T-helper 9 cell (primary cell): ENCODE results near the gene AOC1.
"Not testable (repeated sequence)": the region's sequence is repeated elsewhere in the genome, so short reads cannot be mapped to it uniquely, and the experiment has no call there.

ENCODE experiments used
- DNase-seq: peaks from one replicate; pipeline ENCODE4 v3.0.0-alpha.2; 2020
- total RNA-seq, 2 donors: gene quantifications; one replicate each; lab custom pipeline; 2026; lab: John Stamatoyannopoulos, UW

AOC1 gene, protein sequence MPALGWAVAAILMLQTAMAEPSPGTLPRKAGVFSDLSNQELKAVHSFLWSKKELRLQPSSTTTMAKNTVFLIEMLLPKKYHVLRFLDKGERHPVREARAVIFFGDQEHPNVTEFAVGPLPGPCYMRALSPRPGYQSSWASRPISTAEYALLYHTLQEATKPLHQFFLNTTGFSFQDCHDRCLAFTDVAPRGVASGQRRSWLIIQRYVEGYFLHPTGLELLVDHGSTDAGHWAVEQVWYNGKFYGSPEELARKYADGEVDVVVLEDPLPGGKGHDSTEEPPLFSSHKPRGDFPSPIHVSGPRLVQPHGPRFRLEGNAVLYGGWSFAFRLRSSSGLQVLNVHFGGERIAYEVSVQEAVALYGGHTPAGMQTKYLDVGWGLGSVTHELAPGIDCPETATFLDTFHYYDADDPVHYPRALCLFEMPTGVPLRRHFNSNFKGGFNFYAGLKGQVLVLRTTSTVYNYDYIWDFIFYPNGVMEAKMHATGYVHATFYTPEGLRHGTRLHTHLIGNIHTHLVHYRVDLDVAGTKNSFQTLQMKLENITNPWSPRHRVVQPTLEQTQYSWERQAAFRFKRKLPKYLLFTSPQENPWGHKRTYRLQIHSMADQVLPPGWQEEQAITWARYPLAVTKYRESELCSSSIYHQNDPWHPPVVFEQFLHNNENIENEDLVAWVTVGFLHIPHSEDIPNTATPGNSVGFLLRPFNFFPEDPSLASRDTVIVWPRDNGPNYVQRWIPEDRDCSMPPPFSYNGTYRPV
- 0 reads per million in 2 donors for total RNA-seq

DNA sequence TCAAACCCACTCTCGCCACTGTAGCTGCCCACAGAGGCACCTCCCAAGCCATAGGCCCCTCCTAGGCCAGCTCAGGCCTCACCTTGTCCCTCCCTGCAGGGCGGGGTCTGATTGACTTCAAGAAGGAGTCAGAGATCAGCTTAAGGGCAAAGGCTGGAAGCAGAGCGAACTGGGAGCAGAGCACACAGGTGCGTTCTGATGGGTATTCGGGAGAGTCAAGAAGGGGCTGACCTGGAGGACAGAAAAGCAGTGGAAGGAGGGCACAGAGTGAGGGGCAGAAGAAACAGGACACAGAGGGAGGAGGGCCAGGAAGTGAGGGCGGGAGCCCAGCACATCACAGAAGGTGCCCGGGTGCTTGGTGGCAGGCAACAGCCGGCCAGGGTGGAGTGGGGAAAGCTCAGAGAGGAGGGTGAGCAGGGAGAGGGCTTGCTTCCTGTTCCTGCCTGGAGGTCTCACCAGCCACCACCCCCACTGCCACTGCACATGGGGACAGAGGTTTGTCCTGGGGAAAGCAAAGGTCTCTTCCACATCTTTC, at the start of gene AOC1:
Gene AOC1, plus strand, starts transcription at position 147 of the 535 bp plus-strand sequence. CDS start 3,954 bp downstream, outside the sequence.
- no peak for DNase-seq

DNA sequence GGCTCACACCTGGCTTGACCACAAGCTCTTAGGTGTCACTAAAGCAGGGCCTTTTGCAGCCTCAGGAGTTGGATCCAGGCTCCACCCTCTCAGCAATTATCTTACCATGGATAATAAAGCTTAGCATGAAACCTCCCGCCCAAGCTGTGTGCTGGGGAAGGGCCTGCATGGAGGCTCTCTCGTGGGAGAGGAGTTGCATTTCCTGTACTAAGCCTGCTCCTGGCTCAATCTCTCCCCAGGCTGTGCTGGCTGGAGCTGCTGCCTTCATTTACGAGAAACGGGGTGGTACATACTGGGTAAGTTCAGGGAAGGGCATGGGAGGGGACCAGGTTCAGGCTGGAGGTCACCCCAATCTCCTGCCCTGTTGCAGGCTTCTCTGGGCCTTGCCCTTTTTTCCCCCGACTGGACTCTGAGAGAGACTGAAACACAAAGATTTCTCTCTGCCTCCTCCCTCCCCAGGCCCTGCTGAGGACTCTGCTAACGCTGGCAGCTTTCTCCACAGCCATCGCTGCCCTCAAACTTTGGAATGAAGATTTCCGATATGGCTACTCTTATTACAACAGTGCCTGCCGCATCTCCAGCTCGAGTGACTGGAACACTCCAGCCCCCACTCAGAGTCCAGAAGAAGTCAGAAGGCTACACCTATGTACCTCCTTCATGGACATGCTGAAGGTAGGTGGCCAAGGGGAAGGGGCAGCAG, 49.0 kb upstream of the AOC1 start:
- DNase-seq: no peak

DNA sequence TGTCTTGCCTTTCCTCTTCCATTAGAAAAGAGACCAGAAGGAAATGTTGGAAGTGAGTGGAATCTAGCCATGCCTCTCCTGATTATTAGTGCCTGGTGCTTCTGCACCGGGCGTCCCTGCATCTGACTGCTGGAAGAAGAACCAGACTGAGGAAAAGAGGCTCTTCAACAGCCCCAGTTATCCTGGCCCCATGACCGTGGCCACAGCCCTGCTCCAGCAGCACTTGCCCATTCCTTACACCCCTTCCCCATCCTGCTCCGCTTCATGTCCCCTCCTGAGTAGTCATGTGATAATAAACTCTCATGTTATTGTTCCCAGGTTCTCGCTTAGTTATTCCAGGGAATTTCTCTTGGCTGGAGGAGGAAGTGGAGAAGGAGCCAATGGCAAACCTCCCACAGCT, 47.5 kb upstream of the AOC1 start:
- DNase-seq: no peak

DNA sequence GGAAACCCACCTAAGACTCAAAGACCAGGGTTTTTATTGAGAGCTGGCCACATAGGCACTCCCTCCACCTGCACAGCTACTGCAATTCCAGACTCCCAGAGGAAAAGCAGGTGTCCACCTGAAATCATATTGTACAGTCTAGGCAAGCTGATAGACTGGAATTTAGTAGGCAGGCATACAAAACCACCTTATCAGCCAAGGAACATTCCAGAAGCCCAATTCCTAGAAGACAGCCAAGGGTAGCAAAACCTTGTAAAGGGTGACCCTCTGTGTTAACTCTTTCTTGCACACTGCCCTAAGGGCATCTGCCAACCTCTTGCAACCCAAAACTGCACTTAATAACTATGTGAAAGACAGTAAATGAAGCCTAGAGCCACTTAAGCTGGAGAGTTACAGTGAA, 46.5 kb upstream of the AOC1 start:
- DNase-seq: no peak

DNA sequence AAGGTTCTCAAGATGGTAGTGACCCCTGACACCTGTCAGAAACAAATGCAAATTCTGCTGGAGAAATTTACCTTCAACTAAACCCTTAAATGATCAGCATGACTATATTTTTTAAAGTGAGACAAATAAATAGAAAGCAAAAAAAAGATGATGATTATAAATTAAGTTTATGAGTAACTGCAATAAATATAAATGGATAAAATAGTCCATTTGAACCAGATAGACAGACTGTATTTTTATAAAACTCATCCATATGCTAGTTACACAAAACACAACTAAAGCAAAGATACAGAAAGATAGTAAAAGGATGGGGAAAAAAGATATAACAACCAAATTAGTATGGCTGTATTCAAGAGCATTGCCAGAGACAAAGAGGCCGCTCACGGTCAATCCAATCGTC, 45.9 kb upstream of the AOC1 start:
- DNase-seq: no peak

DNA sequence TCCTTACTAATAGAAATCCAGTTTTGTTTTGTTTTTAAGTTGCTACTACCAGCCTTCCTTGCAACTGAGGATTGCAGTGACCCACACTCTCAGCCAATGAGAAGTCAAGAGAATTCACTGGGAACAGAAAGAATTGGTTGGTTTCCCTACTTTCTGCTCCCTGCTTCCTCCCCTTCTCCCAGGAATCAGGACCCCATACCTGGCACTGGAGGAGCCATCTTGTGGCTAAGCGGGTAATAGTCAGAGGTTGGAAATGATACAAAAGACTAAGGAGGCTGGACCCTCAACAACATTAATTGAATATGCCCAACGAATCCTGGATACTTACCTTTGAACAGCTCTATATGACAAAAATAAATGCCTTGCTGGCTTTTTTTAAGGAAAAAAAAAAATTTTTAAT, 45.5 kb upstream of the AOC1 start:
- DNase-seq: no peak

DNA sequence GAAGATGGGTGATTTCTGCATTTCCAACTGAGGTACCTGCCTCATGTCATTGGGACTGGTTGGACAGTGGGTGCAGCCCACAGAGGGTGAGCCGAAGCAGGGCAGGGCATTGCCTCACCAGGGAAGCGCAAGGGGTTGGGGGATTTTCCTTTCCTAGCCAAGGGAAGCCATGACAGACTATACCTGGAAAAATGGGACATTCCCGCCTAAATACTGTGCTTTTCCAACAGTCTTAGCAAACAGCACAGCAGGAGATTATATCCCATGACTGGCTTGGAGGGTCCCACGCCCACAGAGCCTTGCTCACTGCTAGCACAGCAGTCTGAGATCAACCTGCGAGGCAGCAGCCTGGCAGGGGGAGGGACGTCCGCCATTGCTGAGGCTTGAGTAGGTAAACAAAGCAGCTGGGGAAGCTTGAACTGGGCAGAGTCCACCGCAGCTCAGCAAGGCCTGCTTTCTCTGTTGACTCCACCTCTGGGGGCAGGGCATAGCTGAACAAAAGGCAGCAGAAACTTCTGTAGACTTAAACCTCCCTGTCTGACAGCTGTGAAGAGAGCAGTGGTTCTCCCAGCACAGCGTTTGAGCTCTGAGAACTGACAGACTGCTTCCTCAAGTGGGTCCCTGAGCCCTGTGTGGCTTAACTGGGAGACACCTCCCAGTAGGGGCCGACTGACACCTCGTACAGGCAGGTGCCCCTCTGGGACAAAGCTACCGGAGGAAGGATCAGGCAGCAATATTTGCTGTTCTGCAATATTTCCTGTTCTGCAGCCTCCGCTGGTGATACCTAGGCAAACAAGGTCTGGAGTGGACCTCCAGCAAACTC, 44.5 kb upstream of the AOC1 start:
- not testable (repeated sequence) for DNase-seq

DNA sequence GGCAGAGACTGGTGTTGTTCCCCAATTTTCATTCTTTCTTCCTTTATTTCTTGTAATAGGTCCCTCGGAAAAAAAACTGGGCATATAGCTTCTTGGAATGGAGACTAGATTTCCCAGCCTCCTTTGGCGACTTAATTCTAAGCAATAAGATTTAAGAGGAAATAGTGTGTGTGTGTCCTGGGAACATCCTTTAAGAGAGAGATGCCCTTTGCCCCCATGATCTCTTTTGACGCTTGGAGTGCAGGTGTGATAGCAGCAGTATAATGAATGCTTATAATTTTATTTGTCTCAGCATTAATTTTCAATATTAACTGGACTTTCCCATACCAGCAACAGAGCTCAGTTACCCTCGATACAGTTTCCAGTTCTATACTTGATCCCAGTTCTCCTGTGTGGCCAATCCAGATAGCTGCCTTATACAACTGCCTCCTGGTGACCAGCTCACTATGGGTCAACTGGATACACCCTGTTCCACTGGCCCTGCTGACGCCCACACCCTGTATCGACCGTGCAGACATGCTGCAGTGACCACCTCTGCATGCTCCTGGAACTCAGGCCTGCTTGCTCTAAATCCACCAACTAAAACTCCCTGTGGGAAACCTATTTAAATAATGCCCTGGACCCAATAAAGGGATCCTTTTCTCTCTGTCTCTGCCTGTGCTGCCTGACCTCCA, 37.9 kb upstream of the AOC1 start:
- no peak for DNase-seq

DNA sequence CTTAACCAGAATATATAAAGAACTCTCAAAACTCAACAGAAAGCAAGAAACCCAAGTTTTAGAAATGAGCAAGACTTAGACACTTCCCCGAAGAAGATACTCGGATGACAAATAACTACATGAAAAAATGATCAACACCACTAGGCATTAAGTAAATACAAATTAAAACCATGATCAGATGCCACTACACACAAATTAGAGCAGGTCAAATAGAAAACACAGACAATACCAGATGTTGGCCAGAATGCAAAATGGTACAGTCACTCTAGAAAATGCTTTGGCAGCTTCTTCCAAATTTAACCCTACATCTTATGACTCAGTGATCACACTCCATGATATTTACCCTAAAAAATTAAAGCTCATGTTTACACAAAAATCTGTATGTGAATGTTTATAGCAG, 33.3 kb upstream of the AOC1 start:
- no peak for DNase-seq

DNA sequence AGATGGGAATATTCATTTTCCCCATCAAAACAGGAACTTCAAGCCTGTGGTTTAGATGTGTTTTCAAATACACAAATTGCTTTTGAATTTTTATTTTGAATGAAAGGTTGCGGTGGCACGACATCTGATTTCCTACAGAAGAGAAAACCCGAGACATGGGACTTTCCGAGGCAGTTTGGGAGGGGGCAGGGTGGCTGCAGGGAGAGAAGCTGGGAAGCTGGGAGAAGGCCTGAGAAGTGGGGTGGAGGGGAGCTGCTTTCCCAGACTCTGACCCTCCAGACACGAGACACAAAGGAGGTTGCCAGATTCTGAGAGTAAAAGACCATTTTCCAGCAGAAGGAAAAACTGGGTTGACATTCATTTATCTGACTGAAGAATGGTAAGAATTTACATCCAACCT, 32.2 kb upstream of the AOC1 start:
- DNase-seq: no peak

DNA sequence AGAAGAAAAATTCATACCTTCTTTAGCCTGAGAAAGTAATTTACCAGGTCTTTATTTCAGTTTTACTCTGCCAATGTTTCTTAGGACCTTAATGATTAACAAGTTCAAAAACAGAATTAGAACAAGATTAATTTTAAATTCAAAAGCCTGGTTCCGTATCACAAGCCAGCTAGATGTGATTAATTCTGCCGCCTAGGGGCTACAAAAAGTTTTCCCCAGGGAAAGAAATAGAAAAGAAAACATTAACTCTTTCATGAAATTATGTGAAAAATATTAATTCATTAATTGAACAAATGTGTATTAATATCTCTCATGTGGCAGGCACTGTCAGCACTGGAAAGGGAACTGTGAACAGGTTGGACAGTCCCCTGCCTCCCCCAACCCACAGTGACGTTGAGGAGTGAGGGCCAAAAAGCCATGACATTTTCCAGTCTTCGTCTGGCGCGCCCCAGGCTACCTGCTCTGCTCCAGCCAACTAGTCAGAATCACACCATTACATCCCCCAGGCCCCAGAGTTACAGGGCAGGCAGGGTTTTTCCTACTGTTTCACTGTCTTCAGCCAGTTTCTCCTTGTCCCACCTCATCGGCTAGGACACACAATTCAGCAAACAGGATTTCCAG, 31.6 kb upstream of the AOC1 start:
- no peak for DNase-seq

DNA sequence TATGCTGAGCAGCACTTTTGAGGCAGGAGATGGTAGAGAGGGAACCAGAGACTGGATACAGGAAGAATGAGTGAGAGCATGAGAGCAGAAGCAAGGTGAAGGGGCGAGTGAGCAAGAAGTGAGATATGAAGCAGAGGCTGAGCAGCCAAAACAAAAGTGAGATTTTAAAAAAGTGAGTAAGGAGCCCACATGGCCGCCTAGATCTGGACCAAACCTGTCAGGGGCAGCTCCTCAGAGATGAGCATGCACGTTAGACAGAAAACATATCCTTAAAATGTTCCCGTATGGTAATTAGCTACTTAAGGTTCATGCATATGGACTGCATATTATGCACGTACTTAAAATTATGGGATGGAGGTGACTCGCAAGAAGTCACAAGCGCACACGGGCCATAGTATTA, 29.3 kb upstream of the AOC1 start:
- DNase-seq: no peak

DNA sequence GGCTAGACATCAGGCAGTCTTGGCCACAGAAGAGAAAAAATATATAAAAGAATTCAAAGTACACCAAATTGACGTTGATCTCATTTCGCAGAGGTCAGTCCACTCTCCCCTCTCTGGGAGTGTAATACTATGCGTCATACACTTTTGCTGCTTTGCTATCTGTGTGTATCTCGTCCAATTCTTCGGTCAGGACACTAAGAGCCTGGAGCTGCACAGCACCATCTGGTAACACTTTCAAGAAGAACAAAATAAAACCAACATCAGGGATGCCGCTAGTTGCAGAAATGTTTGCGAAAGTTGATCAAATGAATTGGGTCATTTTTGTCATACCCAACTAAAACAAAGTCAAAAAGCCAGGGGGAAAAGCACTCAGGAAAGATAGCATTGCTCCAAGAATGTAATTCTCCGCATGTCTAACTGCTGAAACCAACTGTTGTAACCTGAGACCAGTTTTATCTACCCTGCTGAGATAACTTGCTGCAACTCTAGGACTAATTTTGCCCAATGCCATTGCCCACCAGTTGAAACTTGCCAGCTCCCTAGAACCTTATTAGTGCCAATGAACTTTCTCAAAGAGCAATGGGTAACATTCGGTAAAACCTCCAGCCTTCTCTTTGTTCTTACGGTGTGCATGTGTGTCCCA, 28.7 kb upstream of the AOC1 start:
- DNase-seq: no peak

DNA sequence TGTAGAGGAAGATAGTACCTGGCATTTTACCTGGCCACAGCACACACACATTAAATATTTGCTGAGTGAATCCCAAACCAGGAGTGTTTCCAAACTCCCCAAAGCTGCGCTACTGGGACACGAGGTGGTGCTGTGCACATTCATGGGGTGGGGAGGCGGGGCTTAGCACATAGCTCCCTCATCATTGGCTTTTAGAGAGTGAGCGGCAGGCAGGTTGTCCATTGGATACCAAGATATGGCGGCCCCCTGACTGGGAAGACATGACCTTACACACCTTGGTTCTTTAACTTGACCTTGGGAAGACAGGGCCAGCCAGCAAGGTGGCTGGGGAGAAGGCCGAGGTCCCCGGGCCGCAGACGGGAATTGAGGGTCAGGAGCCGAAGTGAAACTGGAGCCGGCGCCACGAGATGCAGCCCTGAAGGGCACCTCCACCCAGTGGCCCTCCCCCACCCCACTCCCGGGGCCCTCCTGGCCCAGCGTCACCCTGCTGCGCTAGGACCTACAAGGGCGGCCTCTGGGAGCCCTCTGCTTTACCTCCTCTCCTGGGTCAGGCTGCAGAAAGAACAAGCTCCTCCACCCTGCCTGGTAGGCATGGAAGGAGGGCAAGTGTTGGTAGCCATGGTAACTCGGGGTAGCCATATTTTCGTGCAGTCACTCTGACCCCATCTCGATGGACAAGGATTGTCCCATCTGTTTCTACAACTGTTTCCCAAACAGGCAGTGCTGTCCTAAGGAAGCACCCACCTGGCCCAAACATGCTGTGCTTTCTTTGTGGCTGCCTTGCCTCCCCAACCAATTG, 27.7 kb upstream of the AOC1 start:
- no peak for DNase-seq

DNA sequence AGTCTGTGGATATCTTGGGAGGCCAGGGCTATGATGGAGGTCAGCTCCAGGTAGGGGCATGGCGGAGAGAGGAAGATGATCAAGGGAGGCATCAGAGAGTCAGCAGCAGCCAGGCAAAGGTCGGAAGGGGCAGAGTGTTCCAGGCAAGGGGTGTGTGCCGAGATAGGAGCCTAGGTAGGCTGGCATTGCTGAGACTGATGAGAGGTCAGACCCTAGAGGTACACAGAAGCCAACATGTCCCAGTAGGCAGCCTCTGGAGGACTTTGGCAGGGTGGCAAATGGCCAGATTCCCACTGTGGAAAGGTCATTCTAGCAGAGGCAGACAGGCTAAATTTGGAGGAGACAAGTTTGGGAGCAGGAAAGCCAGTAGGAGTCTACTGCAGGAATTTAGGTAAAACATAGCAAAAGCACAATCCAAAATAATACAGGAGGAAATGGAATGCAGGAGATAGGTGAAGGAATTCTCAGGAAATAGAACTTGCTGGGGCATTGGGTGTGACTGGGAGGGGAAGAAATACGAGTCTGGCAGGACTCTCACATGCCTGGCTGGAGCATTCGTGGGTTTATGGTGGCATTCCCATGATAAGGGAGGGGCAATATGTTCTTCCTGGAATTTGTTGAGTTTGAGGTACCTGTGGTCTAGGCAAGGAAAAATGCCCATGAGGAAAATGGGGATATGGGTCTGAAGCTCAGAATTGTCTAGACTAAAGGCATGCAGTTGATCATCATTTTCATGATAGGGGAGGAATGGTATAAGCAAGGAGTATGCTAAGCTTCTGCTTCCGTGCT, 26.1 kb upstream of the AOC1 start:
- DNase-seq: no peak

DNA sequence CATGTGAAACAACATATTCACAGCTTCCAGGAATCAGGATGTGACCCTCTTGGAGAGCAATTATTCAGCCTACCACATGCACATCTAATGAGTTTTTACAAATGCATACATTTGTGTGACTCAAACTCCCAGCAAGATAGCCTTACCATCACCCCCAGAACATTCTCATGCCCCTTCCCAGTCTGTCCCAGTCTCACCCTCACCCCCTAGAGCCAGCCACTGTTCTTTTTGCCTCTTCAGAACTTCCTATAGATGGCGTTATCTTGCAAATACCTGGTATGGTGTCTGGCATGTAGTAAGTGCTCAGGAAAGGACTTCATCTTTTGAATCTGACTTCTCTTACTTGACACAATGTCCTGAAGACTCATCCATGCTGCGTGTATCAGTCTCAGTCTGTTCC, 23.9 kb upstream of the AOC1 start:
- DNase-seq: no peak

DNA sequence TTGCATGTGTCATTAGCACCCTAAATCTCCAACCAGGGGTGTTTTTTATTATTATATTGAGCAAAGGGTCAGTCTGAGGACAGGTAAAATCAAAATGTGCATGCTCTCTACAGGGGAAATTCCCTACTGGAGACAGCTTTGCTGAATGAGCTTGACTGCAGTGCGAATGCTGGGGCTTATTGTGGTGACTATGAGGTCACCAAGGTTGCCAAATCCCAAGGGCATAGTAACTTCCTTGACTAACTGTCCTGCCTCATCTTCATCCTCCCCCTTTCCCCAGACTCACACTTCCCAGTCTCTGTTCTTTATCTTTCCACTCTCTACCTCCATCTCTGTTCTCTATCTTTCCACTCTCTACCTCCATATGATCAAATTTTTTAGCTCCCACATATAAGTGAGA, 22.9 kb upstream of the AOC1 start:
- no peak for DNase-seq

DNA sequence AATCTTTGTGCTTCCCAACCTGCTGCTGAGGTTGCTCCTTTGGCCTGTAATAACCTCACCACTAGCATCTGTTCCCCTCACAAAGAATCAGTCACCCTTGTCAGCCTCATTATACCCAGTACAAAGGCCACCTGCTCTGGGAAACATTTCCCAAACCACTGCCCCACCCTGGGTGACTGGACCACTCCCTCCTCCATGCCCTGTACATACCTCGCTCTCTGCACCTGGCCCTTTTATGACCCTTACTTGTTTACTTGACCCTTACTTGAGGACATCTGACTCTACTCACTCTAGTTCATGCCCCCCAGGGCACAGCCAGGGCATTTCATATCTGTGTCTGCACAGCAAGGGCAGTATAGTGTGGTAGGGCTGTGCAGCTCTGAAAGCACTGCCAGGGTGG, 21.4 kb upstream of the AOC1 start:
- no peak for DNase-seq

DNA sequence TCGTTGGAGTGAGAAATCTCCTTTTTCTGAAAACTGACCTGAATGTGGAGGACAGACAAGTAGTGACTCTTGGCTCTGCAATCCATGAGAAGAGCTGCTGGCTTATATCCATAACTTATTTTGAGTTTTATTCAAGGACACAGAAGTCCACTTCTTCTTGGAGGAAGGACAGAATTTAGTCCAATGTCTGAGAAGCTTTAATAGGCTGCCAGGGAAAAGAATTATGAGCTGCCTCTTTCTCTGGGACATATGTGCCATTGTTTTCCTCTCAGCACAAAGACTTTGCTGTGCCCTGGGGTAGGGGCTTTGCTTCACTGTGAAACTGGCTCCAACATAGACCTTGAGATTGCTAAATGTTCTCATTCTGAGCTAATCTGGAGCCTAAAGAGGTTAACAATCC, 20.5 kb upstream of the AOC1 start:
- no peak for DNase-seq
